GM19395 (cell line): Measurements from ENCODE around the gene UBE2I.

Experiments used
- ATAC-seq: cut with Tn5 transposase; IDR thresholded peaks from one replicate; pipeline ENCODE4 v1.9.1; 2021; ENCODE audit warnings: mild to moderate bottlenecking, moderate library complexity; ENCODE audit not compliant: unreplicated experiment

UBE2I gene

GRCh38 chr16:1355591-1355990, 46.2 kb downstream of the UBE2I start:
- ATAC-seq = no peak

GRCh38 chr16:1356061-1356900, 46.8 kb downstream of the UBE2I start:
- no peak for ATAC-seq

GRCh38 chr16:1357906-1358566, 48.6 kb downstream of the UBE2I start:
- ATAC-seq = no peak

GRCh38 chr16:1361685-1362360, 52.4 kb downstream of the UBE2I start:
- ATAC-seq = no peak

GRCh38 chr16:1362807-1363206, 53.4 kb downstream of the UBE2I start:
- no peak for ATAC-seq

GRCh38 chr16:1363501-1364041, 54.1 kb downstream of the UBE2I start:
- ATAC-seq = no peak

- no peak for ATAC-seq
These were observed 55.1 kb downstream of the UBE2I start for GRCh38 chr16:1364510-1364909.

- ATAC-seq = no peak
These were observed 56.8 kb downstream of the UBE2I start for GRCh38 chr16:1366060-1366711.

GRCh38 chr16:1366712-1367299, 57.4 kb downstream of the UBE2I start:
- no peak for ATAC-seq

GRCh38 chr16:1367486-1368174, 58.2 kb downstream of the UBE2I start:
- no peak for ATAC-seq

- ATAC-seq = no peak
These were observed 61.9 kb downstream of the UBE2I start for GRCh38 chr16:1371054-1371978.

- no peak for ATAC-seq
These were observed 63.0 kb downstream of the UBE2I start for GRCh38 chr16:1372292-1372950.

- ATAC-seq = no peak
These were observed 65.2 kb downstream of the UBE2I start for GRCh38 chr16:1374418-1375297.

- ATAC-seq = no peak
These were observed 65.8 kb downstream of the UBE2I start for GRCh38 chr16:1375298-1375640.

GRCh38 chr16:1375741-1376410, 66.4 kb downstream of the UBE2I start:
- ATAC-seq = no peak
